ENCODE data around the gene BTBD18.

Gene BTBD18

DNA sequence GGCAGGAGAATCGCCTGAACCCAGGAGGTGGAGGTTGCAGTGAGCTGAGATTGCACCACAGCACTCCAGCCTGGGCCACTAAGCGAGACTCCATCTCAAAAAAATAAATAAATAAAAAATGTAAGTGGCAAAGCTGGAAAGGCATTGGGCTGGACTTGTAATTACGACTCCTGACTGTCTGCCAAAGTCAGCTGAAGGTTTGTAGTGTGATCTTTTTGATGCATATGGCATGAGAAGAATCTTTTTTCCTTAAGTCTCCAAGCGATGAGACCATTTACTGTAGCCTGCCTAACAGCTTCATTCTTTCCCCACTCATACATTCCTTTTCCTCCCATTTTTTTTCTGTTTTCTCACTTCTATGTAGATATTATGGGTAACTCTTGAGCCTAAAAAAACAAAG is 34.8 kb upstream of the BTBD18 start:
- no peak overlapping the region for H3K4me3 Mint-ChIP-seq
- H3K9me3 Mint-ChIP-seq: no peaks in the 10 kb centered on the region
- H3K4me1 Mint-ChIP-seq (ENCODE audit: low read depth in 2 of 2): peaks cover 2 to 6% of the 10 kb centered on the region in 2 donors
- H3K27me3 Mint-ChIP-seq: no peaks in the 10 kb centered on the region
- DNase-seq: no peak
- H3K36me3 Mint-ChIP-seq (ENCODE audit: insufficient read depth): no peaks in the 10 kb centered on the region
- no peak overlapping the region for H3K27ac Mint-ChIP-seq
- no peak for ATAC-seq (replicated peaks)

GRCh38 chr11:57785072-57785471 is 33.5 kb upstream of the BTBD18 start:
- Mint-ChIP-seq H3K36me3 (ENCODE audit: insufficient read depth) (no peaks in the 10 kb centered on the region), H3K27ac (no peak overlapping the region), H3K4me3 (no peak overlapping the region)

DNA sequence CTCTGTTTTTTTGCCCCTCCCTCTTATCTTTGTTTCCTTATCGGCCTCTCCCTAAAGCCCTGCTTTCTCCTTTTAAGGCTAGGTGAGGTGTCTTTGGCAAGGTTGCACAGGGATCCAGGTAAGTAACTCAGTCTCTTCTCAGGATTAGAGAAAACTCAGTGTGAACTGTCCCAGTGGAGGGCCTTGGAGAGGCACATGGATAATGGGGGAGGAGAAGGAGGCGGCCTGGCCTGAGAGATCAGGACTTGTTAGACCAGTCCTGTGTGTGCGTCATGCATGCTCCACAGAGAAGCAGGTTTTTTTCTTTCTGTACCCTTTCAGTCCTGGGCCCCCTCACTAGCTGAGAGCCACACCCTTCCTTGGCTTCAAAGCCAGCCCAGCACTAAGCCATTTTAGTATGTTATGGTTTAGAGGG is 29.9 kb upstream of the BTBD18 start:
- ATAC-seq (replicated peaks): no peak
- Mint-ChIP-seq H3K36me3 (ENCODE audit: insufficient read depth) (no peaks in the 10 kb centered on the region), H3K4me1 (ENCODE audit: low read depth in 2 of 2) (peaks cover 0 to 4% of the 10 kb centered on the region in 2 donors), H3K4me3 (no peak overlapping the region), H3K9me3 (no peaks in the 10 kb centered on the region), H3K27ac (peak overlapping the region in 1 of 2 donors; percentile 24), H3K27me3 (no peaks in the 10 kb centered on the region)
- DNase-seq: no peak

More at GRCh38 chr11:57785072-57785471, 33.5 kb upstream of the BTBD18 start:
- Mint-ChIP-seq H3K4me1 (ENCODE audit: low read depth in 2 of 2) (no peaks in the 10 kb centered on the region), H3K9me3 (no peaks in the 10 kb centered on the region), H3K27me3 (no peaks in the 10 kb centered on the region)
- DNase-seq (no peak), ATAC-seq (replicated peaks) (no peak)

DNA sequence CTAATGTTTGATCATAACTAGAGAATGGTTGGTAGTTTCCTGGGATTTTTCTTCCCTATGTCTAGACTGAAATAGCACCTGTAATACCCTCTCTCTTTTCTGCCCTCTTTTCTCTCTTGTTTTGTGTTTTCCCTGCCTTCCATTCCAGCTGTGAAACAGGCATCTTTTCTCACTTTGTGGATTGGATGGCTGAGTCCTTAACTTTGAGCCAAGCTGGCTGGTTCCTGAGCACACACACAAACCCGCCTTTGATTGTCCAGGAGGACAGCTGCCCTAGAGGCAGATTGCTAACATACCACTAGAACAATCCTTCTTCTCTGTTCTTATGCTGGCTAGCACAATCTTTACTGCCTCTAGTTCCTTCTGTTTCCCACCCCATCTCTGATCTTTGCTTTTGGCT is 27.7 kb upstream of the BTBD18 start:
- H3K36me3 Mint-ChIP-seq (ENCODE audit: insufficient read depth): no peaks in the 10 kb centered on the region
- DNase-seq: no peak
- H3K27me3 Mint-ChIP-seq: no peaks in the 10 kb centered on the region
- H3K9me3 Mint-ChIP-seq: no peaks in the 10 kb centered on the region
- H3K4me3 Mint-ChIP-seq: no peak overlapping the region
- no peak overlapping the region for H3K27ac Mint-ChIP-seq
- H3K4me1 Mint-ChIP-seq (ENCODE audit: low read depth in 2 of 2): peaks cover 6 to 7% of the 10 kb centered on the region in 2 donors
- ATAC-seq (replicated peaks): no peak

DNA sequence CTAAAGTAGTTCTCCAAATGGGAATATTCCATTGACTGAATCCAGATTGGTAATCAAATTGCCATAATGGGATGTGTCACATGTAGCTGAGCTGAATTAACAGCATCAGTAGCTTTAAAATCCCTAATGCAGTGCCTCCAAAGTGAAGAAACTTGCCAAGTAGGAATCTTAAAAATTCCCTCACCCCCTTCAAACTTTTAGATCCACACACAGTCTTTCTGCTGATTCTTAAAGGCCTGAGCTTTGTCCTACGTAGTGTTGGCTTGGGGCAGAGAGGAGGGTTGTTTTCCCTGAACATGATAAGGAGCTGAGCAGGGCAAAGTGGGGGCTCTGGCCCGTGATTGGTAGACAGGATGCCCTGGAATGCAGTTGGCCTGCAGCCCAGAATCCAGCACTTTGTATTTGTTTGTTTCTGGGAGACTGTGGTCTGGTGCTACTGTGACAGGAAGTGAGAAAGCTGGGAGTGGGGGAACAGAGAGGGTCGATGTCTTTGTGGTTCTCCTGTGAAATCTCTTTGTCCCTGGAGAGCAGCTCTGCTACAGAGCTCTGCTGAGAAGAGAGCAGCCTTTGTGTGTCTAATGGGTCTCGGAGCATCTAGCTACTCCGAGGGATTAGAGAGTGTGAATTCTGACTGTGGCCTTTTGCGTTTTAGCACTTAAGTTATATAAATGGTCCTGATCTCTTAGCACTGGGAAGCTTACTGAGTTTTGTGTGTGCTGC is 26.9 kb upstream of the BTBD18 start:
- H3K27ac Mint-ChIP-seq: no peak overlapping the region
- no peaks in the 10 kb centered on the region for H3K9me3 Mint-ChIP-seq

DNA sequence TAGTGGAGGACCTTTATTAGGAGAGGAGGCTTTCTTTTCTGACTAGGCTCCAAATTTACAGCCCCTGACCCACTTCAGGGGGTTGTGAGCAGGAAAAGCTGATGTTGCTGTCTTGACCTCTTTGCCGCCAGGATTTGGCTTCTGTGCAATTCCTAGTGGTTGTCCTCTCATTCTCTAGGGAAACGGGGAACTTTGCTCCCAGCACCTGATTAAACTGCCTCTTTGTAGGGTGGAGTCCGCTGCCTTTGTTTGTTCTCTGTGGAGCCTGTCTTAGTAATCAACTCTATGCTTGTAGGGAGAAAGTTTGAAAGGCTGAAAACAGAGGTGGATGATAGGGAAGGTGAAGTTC is 26.3 kb upstream of the BTBD18 start:
- H3K9me3 Mint-ChIP-seq: no peaks in the 10 kb centered on the region
- ATAC-seq (replicated peaks): no peak
- DNase-seq: no peak
- no peaks in the 10 kb centered on the region for H3K27me3 Mint-ChIP-seq
- no peak overlapping the region for H3K4me3 Mint-ChIP-seq
- peaks cover 6 to 7% of the 10 kb centered on the region in 2 donors for H3K4me1 Mint-ChIP-seq (ENCODE audit: low read depth in 2 of 2)
- no peak overlapping the region for H3K27ac Mint-ChIP-seq
- H3K36me3 Mint-ChIP-seq (ENCODE audit: insufficient read depth): no peaks in the 10 kb centered on the region

More for the DNA sequence above, 26.9 kb upstream of the BTBD18 start:
- no peaks in the 10 kb centered on the region for H3K36me3 Mint-ChIP-seq (ENCODE audit: insufficient read depth)
- no peaks in the 10 kb centered on the region for H3K27me3 Mint-ChIP-seq
- no peak for ATAC-seq (replicated peaks)
- H3K4me3 Mint-ChIP-seq: no peak overlapping the region
- H3K4me1 Mint-ChIP-seq (ENCODE audit: low read depth in 2 of 2): peaks cover 6 to 7% of the 10 kb centered on the region in 2 donors
- no peak for DNase-seq

GRCh38 chr11:57776577-57777210 is 25.1 kb upstream of the BTBD18 start:
- peak overlapping the region in 1 of 2 donors; percentile 44 for H3K27ac Mint-ChIP-seq
- no peaks in the 10 kb centered on the region for H3K36me3 Mint-ChIP-seq (ENCODE audit: insufficient read depth)

GRCh38 chr11:57776031-57776521 is 24.5 kb upstream of the BTBD18 start:
- ATAC-seq (replicated peaks): no peak
- no peaks in the 10 kb centered on the region for H3K9me3 Mint-ChIP-seq

More at GRCh38 chr11:57776577-57777210, 25.1 kb upstream of the BTBD18 start:
- H3K4me3 Mint-ChIP-seq: no peak overlapping the region
- DNase-seq (no peak), ATAC-seq (replicated peaks) (no peak)
- peaks cover 6 to 7% of the 10 kb centered on the region in 2 donors for H3K4me1 Mint-ChIP-seq (ENCODE audit: low read depth in 2 of 2)
- H3K9me3 Mint-ChIP-seq: no peaks in the 10 kb centered on the region
- H3K27me3 Mint-ChIP-seq: no peaks in the 10 kb centered on the region

GRCh38 chr11:57775491-57775890 is 23.9 kb upstream of the BTBD18 start:
- H3K4me1 Mint-ChIP-seq (ENCODE audit: low read depth in 2 of 2): peaks cover 6 to 7% of the 10 kb centered on the region in 2 donors

More at GRCh38 chr11:57776031-57776521, 24.5 kb upstream of the BTBD18 start:
- Mint-ChIP-seq H3K27ac (no peak overlapping the region), H3K36me3 (ENCODE audit: insufficient read depth) (no peaks in the 10 kb centered on the region), H3K4me3 (no peak overlapping the region), H3K4me1 (ENCODE audit: low read depth in 2 of 2) (peaks cover 6 to 7% of the 10 kb centered on the region in 2 donors), H3K27me3 (no peaks in the 10 kb centered on the region)
- no peak for DNase-seq

GRCh38 chr11:57773026-57773598 is 21.5 kb upstream of the BTBD18 start:
- Mint-ChIP-seq H3K27me3 (no peaks in the 10 kb centered on the region), H3K4me1 (ENCODE audit: low read depth in 2 of 2) (peaks cover 6 to 7% of the 10 kb centered on the region in 2 donors), H3K9me3 (no peaks in the 10 kb centered on the region), H3K27ac (no peak overlapping the region), H3K4me3 (no peak overlapping the region), H3K36me3 (ENCODE audit: insufficient read depth) (no peaks in the 10 kb centered on the region)
- ATAC-seq (replicated peaks) (no peak), DNase-seq (no peak)

More at GRCh38 chr11:57775491-57775890, 23.9 kb upstream of the BTBD18 start:
- DNase-seq (no peak), ATAC-seq (replicated peaks) (no peak)
- Mint-ChIP-seq H3K27me3 (no peaks in the 10 kb centered on the region), H3K9me3 (no peaks in the 10 kb centered on the region), H3K36me3 (ENCODE audit: insufficient read depth) (no peaks in the 10 kb centered on the region), H3K27ac (no peak overlapping the region), H3K4me3 (no peak overlapping the region)

GRCh38 chr11:57772562-57772961 is 20.9 kb upstream of the BTBD18 start:
- DNase-seq: no peak
- Mint-ChIP-seq H3K36me3 (ENCODE audit: insufficient read depth) (no peaks in the 10 kb centered on the region), H3K4me1 (ENCODE audit: low read depth in 2 of 2) (peaks cover 6 to 7% of the 10 kb centered on the region in 2 donors), H3K27ac (no peak overlapping the region), H3K9me3 (no peaks in the 10 kb centered on the region), H3K4me3 (no peak overlapping the region), H3K27me3 (no peaks in the 10 kb centered on the region)
- no peak for ATAC-seq (replicated peaks)

DNA sequence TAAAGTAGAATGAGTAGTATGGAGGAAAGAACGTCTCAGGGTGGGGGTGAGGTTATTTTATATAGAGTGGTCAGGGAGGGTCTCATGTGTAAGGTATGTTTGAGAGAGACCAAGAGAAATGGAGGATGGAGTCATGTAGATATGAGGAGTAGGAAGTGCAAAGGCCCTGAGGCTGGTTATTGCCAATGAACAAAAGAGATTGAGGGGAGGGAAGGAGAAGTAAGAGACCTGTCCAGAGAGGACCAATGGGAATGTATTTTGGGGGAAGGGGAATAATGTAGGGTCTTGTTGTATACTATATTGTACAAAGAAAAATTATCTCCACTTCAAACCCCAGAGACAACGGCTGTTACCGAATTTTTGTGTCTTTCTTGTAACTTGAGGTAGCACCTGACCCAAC is 19.7 kb upstream of the BTBD18 start:
- no peak for ATAC-seq (replicated peaks)
- no peaks in the 10 kb centered on the region for H3K36me3 Mint-ChIP-seq (ENCODE audit: insufficient read depth)
- no peaks in the 10 kb centered on the region for H3K9me3 Mint-ChIP-seq
- no peak overlapping the region for H3K4me3 Mint-ChIP-seq
- H3K27me3 Mint-ChIP-seq: no peaks in the 10 kb centered on the region
- peaks cover 0 to 7% of the 10 kb centered on the region in 2 donors for H3K4me1 Mint-ChIP-seq (ENCODE audit: low read depth in 2 of 2)
- DNase-seq: no peak
- no peak overlapping the region for H3K27ac Mint-ChIP-seq

DNA sequence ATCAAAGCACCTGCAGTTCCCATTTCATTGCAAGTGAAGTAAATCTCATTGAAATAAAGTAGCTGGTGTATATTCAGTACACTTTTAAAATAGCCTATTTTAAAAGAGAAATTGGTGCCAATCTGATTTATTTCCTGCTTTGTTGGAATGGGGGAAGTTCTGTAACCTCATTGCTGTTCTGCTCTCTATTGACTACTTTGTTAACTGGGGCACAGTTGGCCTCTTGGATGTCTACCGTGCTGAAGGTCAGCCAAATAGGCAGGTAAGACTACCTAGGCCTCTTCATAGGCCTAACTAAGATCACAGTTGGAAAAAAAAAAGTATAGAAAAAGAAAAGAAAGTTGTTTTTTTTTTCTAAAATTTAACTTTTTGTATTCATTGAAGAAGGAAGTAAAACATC is 19.2 kb upstream of the BTBD18 start:
- H3K4me1 Mint-ChIP-seq (ENCODE audit: low read depth in 2 of 2): peaks cover 0 to 7% of the 10 kb centered on the region in 2 donors
- no peak overlapping the region for H3K4me3 Mint-ChIP-seq
- no peak overlapping the region for H3K27ac Mint-ChIP-seq
- DNase-seq: no peak
- no peak for ATAC-seq (replicated peaks)
- no peaks in the 10 kb centered on the region for H3K36me3 Mint-ChIP-seq (ENCODE audit: insufficient read depth)
- no peaks in the 10 kb centered on the region for H3K9me3 Mint-ChIP-seq
- H3K27me3 Mint-ChIP-seq: no peaks in the 10 kb centered on the region

- Mint-ChIP-seq H3K27ac (no peak overlapping the region), H3K9me3 (no peaks in the 10 kb centered on the region), H3K27me3 (no peaks in the 10 kb centered on the region)
Measured at GRCh38 chr11:57764972-57765371, 13.4 kb upstream of the BTBD18 start.

More at GRCh38 chr11:57764972-57765371, 13.4 kb upstream of the BTBD18 start:
- Mint-ChIP-seq H3K4me1 (ENCODE audit: low read depth in 2 of 2) (no peaks in the 10 kb centered on the region), H3K4me3 (no peak overlapping the region), H3K36me3 (ENCODE audit: insufficient read depth) (no peaks in the 10 kb centered on the region)
- DNase-seq (no peak), ATAC-seq (replicated peaks) (no peak)

Measured in effector memory CD8-positive, alpha-beta T cell (primary cell).